Ishikawa (cell line): ENCODE results near the gene MMP17.

Source experiments
- CEBPB ChIP-seq: IDR thresholded peaks from 2 replicates; pipeline ENCODE4 v1.6.1; 2012
- CREB1 ChIP-seq: IDR thresholded peaks from 2 replicates; pipeline ENCODE4 v1.6.1; 2012; ENCODE audit warnings: low read depth
- EGR1 ChIP-seq: IDR thresholded peaks from 2 replicates; pipeline ENCODE4 v1.6.1; 2012
- EP300 ChIP-seq: IDR thresholded peaks from 2 replicates; pipeline ENCODE4 v1.6.1; 2012; ENCODE audit warnings: borderline replicate concordance
- FOXM1 ChIP-seq: IDR thresholded peaks from 2 replicates; pipeline ENCODE4 v1.6.1; 2012; ENCODE audit warnings: low read depth, borderline replicate concordance
- MAX ChIP-seq: IDR thresholded peaks from 2 replicates; pipeline ENCODE4 v1.6.1; 2012
- NFIC ChIP-seq: IDR thresholded peaks from 2 replicates; pipeline ENCODE4 v1.6.1; 2012
- RAD21 ChIP-seq: IDR thresholded peaks from 2 replicates; pipeline ENCODE4 v1.6.1; 2012; ENCODE audit warnings: low read depth
- REST ChIP-seq: IDR thresholded peaks from 2 replicates; pipeline ENCODE4 v1.6.1; 2012; ENCODE audit warnings: low read depth, mild to moderate bottlenecking
- TAF1 ChIP-seq: IDR thresholded peaks from 2 replicates; pipeline ENCODE4 v1.6.1; 2012; ENCODE audit warnings: low read depth, mild to moderate bottlenecking
- TCF12 ChIP-seq: IDR thresholded peaks from 2 replicates; pipeline ENCODE4 v1.6.1; 2012; ENCODE audit warnings: low read depth
- TEAD4 ChIP-seq: IDR thresholded peaks from 2 replicates; pipeline ENCODE4 v1.6.1; 2012
- USF1 ChIP-seq: IDR thresholded peaks from 2 replicates; pipeline ENCODE4 v1.6.1; 2012
- YY1 ChIP-seq: IDR thresholded peaks from 2 replicates; pipeline ENCODE4 v1.6.1; 2012; ENCODE audit warnings: low read depth
- ZBTB7A ChIP-seq: IDR thresholded peaks from 2 replicates; pipeline ENCODE4 v1.6.1; 2012; ENCODE audit warnings: low read depth

Gene MMP17

GRCh38 chr12:131786331-131786730 lies 41.9 kb upstream of the MMP17 start:
- TF ChIP-seq RAD21 (no peak), FOXM1 (no peak), ZBTB7A (no peak), TCF12 (no peak)

- TF ChIP-seq MAX (no peak), NFIC (no peak), CEBPB (no peak), FOXM1 (no peak), RAD21 (no peak), EGR1 (no peak), REST (no peak), TEAD4 (no peak), USF1 (no peak), YY1 (no peak), TCF12 (no peak), TAF1 (no peak)
Observed at GRCh38 chr12:131787143-131787660, 41.0 kb upstream of the MMP17 start.

GRCh38 chr12:131788070-131788469 lies 40.1 kb upstream of the MMP17 start:
- TF ChIP-seq EP300 (no peak), NFIC (no peak), REST (no peak), CEBPB (no peak), CREB1 (no peak), TCF12 (no peak), YY1 (no peak), ZBTB7A (no peak), RAD21 (no peak), EGR1 (no peak), MAX (no peak), TAF1 (no peak), TEAD4 (no peak), USF1 (no peak), FOXM1 (no peak)

- no peak for TF ChIP-seq CEBPB
Observed at GRCh38 chr12:131789638-131790037, 38.6 kb upstream of the MMP17 start.

- TF ChIP-seq TAF1, result no peak
- no peak for TF ChIP-seq CREB1
- no peak for TF ChIP-seq TCF12
- no peak for TF ChIP-seq MAX
- TF ChIP-seq NFIC, result no peak
- TF ChIP-seq REST, result no peak
- no peak for TF ChIP-seq CEBPB
- TF ChIP-seq FOXM1, result no peak
Observed at GRCh38 chr12:131793243-131794022, 34.8 kb upstream of the MMP17 start.
